Tibial nerve (tissue), 4 donors: ENCODE measurements around the gene CXCR2.

Source experiments
- CTCF ChIP-seq, 5 experiments: fragments of 200-600 bp in 3 of 5; fragments of 450-650 bp in 2 of 5; sonication (generic) in 3 of 5; IDR thresholded peaks; one replicate each; pipeline ENCODE4 v1.5.1; 2016 to 2019; ENCODE audit warnings: antibody characterized with exemption in 5 of 5, mild to moderate bottlenecking in 3 of 5, moderate library complexity in 2 of 5
- EP300 ChIP-seq, 2 donors: sonication (generic); formaldehyde crosslinking; IDR thresholded peaks; one replicate each; pipeline ENCODE4 v1.6.1; 2017; ENCODE audit warnings: antibody characterized with exemption in 2 of 2, mild to moderate bottlenecking in 1 of 2

- TF ChIP-seq CTCF (IDR thresholded peaks at IDR 0.05): no peak
- no peak for TF ChIP-seq EP300 (IDR thresholded peaks at IDR 0.05)
Measured at GRCh38 chr2:218145124-218145523, 19.3 kb downstream of the CXCR2 start.
